ENCODE data around the gene FBXL7.

The FBXL7 gene

DNA sequence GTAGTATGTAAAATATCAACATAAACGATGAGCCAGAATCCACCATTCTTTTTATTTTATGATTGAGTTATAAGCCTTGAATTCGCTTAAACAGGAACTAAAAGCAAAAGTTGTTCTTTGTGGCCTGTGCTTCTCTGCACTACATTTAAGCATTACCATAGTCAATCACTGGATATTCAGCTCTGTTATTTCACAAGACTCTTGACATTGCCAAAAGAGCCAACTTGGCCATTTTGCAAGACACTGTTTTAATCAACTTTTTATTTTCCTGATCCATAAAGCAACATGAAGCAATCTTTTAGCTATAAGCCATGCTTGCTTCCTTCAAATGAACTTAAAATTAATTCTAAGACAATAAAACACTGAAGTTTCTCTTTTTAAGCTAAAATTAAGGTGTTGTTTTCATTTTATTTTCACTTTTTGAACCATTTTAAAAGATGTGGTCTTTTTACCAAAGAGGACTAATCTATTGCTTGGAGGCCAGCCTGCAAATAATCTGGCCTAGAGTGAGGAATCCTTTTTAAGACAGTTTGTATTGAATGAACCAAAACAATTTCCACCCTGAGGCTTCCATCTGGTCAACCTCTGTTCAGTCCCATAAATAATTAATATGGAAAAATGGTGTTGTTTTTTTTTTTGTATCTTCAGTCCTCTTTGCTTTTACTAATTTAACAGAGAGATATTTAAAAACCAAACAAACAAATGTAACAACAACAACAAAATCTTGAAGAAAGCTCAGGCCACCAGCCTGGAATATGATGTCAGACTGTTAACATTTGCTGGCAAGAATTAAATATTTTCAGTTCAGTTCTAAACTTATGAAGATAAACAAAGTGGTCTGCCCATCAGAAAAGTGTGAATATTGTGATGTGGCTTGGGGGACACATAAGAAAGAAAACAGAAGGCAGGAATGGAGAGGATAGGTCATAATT is 405.2 kb downstream of the FBXL7 start:
- no peak for DNase-seq (ENCODE audit: low spot score)
- in situ Hi-C loops (cut with MboI; ENCODE audit: low sequenced_read_pairs, unreplicated experiment), result no loop called here
- TF ChIP-seq, protein P1, sequence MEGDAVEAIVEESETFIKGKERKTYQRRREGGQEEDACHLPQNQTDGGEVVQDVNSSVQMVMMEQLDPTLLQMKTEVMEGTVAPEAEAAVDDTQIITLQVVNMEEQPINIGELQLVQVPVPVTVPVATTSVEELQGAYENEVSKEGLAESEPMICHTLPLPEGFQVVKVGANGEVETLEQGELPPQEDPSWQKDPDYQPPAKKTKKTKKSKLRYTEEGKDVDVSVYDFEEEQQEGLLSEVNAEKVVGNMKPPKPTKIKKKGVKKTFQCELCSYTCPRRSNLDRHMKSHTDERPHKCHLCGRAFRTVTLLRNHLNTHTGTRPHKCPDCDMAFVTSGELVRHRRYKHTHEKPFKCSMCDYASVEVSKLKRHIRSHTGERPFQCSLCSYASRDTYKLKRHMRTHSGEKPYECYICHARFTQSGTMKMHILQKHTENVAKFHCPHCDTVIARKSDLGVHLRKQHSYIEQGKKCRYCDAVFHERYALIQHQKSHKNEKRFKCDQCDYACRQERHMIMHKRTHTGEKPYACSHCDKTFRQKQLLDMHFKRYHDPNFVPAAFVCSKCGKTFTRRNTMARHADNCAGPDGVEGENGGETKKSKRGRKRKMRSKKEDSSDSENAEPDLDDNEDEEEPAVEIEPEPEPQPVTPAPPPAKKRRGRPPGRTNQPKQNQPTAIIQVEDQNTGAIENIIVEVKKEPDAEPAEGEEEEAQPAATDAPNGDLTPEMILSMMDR (IDR thresholded peaks at IDR 0.05; ENCODE audit: borderline replicate concordance, control extremely low read depth, extremely low read depth, insufficient read depth, missing control alignments), result no peak

DNA sequence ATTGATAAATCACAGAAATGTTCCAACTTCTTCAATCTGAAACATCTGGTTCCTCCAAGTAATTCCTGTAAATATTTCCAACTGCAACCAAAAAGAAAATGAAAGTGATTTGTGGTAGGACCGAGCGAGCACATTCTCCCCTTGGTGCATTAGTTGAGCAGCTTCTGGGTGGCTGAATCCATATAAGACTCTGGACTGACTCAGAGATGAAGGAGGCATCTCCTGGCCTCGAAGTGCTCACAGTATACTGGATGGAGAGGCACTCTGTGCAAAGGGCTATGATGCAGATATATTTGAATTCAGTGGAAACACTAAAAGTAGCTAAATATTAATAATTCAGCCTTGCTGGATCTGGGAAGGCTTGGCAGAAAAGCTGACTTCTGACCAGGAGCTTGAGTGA is 414.7 kb downstream of the FBXL7 start:
- TF ChIP-seq, protein P1 (IDR thresholded peaks at IDR 0.05; ENCODE audit: borderline replicate concordance, control extremely low read depth, extremely low read depth, insufficient read depth, missing control alignments), result no peak
- in situ Hi-C loops (cut with MboI; ENCODE audit: low sequenced_read_pairs, unreplicated experiment), result no loop called here
- no peak for DNase-seq (ENCODE audit: low spot score)

DNA sequence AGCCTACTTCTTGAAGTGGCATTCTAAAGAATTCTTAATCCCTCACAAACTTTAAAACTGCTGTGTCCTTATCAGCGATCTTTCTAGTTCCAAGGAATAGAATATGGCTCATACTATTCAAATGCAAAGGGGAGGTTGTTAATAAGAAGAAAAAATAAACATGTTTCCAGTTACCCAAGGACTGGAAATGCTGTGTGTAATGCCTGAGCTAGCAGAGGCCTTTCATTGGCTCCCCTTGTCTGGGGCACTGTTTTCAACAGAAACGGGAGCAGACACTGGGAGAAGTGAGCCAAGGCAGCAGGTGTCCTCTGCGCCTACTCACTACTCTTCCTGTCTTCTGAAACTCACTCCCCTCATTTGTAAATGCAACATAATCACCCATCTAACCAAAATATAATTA is 426.6 kb downstream of the FBXL7 start:
- TF ChIP-seq, protein P1 (IDR thresholded peaks at IDR 0.05; ENCODE audit: borderline replicate concordance, control extremely low read depth, extremely low read depth, insufficient read depth, missing control alignments), result no peak
- DNase-seq (ENCODE audit: low spot score), result no peak
- in situ Hi-C loops (cut with MboI; ENCODE audit: low sequenced_read_pairs, unreplicated experiment), result no loop called here

DNA sequence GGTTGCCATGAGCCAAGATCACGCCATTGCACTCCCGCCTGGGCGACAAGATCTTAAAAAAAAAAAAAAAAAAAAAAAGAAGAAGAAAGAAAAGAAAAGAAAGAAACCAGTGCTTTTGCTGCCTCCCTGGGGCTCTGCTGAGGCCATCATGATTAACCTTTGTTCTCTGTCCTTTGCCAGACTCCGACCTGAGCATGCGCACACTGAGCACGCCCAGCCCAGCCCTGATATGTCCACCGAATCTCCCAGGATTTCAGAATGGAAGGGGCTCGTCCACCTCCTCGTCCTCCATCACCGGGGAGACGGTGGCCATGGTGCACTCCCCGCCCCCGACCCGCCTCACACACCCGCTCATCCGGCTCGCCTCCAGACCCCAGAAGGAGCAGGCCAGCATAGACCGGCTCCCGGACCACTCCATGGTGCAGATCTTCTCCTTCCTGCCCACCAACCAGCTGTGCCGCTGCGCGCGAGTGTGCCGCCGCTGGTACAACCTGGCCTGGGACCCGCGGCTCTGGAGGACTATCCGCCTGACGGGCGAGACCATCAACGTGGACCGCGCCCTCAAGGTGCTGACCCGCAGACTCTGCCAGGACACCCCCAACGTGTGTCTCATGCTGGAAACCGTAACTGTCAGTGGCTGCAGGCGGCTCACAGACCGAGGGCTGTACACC is 427.9 kb downstream of the FBXL7 start:
- TF ChIP-seq, protein P1 (IDR thresholded peaks at IDR 0.05; ENCODE audit: borderline replicate concordance, control extremely low read depth, extremely low read depth, insufficient read depth, missing control alignments), result no peak
- no peak for DNase-seq (ENCODE audit: low spot score)
- in situ Hi-C loops (cut with MboI; ENCODE audit: low sequenced_read_pairs, unreplicated experiment), result no loop called here

DNA sequence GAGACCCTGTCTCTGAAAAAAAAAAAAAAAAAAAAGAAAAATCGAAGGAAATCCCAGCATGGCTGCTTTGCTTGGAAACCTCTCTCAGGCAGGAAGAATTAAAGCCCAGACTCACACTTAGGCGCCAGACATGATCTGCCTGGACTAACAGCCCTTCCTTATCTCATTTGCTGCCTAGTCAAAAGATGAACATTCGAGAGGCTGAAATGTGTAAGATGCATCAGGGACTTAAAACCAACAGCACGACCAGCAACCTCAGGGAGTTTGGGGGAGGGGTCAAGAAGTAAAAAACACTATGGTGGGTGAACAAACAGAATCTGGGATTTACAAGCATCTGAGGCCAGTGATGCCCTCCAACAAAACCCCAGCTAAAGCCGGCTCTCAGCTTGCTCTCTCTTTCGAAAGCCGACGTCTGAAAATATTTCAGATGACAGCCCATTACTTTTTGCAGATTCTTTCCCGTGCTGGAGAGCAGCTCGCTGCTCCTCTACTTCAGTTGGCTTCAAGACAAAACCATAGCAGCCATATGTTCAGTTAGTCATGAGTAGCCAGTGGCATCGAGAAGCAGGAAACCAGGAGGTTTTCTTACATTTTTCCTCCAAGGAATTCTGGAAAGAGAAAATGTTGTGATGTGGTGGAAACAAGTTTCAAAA is 429.8 kb downstream of the FBXL7 start:
- in situ Hi-C loops (cut with MboI; ENCODE audit: low sequenced_read_pairs, unreplicated experiment), result no loop called here

DNA sequence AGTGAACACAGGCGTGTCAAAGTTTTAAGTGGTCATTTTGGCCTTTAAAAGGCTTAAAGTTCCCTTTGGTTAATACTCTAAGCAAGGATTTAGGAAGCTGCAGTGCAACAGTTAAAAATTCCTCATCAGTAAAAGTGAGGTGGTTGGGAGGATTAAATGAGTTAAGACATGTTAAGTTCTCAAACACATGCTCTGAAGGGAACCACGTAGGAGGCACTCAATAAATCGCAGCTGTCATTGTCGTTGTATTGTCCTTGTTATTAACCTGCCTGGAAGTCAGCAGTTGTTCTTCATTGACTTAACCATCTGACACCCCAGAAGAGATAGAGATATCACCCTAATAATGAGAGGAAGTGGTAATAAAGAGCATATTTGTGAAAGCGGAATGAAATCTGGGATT is 432.1 kb downstream of the FBXL7 start:
- TF ChIP-seq, protein P1 (IDR thresholded peaks at IDR 0.05; ENCODE audit: borderline replicate concordance, control extremely low read depth, extremely low read depth, insufficient read depth, missing control alignments), result no peak
- in situ Hi-C loops (cut with MboI; ENCODE audit: low sequenced_read_pairs, unreplicated experiment), result no loop called here
- no peak for DNase-seq (ENCODE audit: low spot score)

More for the DNA sequence above, 429.8 kb downstream of the FBXL7 start:
- no peak for DNase-seq (ENCODE audit: low spot score)
- TF ChIP-seq, protein P1 (IDR thresholded peaks at IDR 0.05; ENCODE audit: borderline replicate concordance, control extremely low read depth, extremely low read depth, insufficient read depth, missing control alignments), result no peak
